Measurements from ENCODE around the gene SPG7.

DNA sequence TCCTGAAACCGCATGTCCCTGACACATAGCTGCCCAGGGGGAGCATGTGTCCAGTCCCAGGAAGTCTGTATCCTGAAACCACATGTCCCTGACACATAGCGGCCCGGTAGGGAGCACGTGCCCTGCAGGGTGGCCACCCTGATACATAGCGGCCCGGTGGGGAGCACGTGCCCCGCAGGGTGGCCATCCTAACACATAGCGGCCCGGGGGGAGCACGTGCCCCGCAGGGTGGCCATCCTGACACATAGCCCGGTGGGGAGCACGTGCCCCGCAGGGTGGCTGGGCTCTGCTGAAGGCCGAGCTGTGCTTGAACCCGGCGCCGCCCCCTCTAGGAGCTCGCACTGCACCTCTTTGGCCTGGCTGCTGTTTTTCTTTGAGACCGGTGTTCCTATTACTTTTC lies 33.6 kb downstream of the SPG7 start:
- TF ChIP-seq, protein P1, sequence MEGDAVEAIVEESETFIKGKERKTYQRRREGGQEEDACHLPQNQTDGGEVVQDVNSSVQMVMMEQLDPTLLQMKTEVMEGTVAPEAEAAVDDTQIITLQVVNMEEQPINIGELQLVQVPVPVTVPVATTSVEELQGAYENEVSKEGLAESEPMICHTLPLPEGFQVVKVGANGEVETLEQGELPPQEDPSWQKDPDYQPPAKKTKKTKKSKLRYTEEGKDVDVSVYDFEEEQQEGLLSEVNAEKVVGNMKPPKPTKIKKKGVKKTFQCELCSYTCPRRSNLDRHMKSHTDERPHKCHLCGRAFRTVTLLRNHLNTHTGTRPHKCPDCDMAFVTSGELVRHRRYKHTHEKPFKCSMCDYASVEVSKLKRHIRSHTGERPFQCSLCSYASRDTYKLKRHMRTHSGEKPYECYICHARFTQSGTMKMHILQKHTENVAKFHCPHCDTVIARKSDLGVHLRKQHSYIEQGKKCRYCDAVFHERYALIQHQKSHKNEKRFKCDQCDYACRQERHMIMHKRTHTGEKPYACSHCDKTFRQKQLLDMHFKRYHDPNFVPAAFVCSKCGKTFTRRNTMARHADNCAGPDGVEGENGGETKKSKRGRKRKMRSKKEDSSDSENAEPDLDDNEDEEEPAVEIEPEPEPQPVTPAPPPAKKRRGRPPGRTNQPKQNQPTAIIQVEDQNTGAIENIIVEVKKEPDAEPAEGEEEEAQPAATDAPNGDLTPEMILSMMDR (IDR thresholded peaks at IDR 0.05), result no peak
- TF ChIP-seq, protein P2, sequence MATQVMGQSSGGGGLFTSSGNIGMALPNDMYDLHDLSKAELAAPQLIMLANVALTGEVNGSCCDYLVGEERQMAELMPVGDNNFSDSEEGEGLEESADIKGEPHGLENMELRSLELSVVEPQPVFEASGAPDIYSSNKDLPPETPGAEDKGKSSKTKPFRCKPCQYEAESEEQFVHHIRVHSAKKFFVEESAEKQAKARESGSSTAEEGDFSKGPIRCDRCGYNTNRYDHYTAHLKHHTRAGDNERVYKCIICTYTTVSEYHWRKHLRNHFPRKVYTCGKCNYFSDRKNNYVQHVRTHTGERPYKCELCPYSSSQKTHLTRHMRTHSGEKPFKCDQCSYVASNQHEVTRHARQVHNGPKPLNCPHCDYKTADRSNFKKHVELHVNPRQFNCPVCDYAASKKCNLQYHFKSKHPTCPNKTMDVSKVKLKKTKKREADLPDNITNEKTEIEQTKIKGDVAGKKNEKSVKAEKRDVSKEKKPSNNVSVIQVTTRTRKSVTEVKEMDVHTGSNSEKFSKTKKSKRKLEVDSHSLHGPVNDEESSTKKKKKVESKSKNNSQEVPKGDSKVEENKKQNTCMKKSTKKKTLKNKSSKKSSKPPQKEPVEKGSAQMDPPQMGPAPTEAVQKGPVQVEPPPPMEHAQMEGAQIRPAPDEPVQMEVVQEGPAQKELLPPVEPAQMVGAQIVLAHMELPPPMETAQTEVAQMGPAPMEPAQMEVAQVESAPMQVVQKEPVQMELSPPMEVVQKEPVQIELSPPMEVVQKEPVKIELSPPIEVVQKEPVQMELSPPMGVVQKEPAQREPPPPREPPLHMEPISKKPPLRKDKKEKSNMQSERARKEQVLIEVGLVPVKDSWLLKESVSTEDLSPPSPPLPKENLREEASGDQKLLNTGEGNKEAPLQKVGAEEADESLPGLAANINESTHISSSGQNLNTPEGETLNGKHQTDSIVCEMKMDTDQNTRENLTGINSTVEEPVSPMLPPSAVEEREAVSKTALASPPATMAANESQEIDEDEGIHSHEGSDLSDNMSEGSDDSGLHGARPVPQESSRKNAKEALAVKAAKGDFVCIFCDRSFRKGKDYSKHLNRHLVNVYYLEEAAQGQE (IDR thresholded peaks at IDR 0.05), result no peak
